HCT116 (cell line): ENCODE results near the gene RAB39A.

ENCODE experiments used
- EGR1 ChIP-seq: IDR thresholded peaks from 2 replicates; pipeline ENCODE4 v1.6.1; 2012; ENCODE audit warnings: low read depth
- POLR2A ChIP-seq: IDR thresholded peaks from 2 replicates; pipeline ENCODE4 v1.7.0; 2011; ENCODE audit warnings: borderline replicate concordance; ENCODE audit not compliant: insufficient read depth, insufficient read length; ENCODE audit errors: extremely low read depth
- POLR2AphosphoS5 ChIP-seq: IDR thresholded peaks from 2 replicates; pipeline ENCODE4 v1.6.1; 2011; ENCODE audit warnings: mild to moderate bottlenecking, low read depth, low read length, moderate library complexity
- YY1 ChIP-seq: IDR thresholded peaks from 2 replicates; pipeline ENCODE4 v1.6.1; 2011; ENCODE audit warnings: low read length, low read depth, moderate library complexity, mild to moderate bottlenecking; ENCODE audit not compliant: insufficient replicate concordance; ENCODE audit errors: extremely low read depth
- ZNF274 ChIP-seq: fragments of 200-500 bp; sonication (Bioruptor generic); IDR thresholded peaks from 2 replicates; pipeline ENCODE4 v1.6.1; 2014; ENCODE audit warnings: mild to moderate bottlenecking, low read depth, low read length, inconsistent platforms
- TF ChIP-seq, protein P1 (sequence below), 3 experiments: fragments of 200-600 bp in 1 of 3; sonication (generic) in 1 of 3; IDR thresholded peaks in 2 of 3; conservative IDR thresholded peaks in 1 of 3; 2 replicates each; pipeline ENCODE4 v1.5.1; 2012 to 2017; ENCODE audit warnings: low read depth in 2 of 3, low read length in 2 of 3, antibody characterized with exemption in 1 of 3, borderline replicate concordance in 1 of 3, control low read depth in 1 of 3, mild to moderate bottlenecking in 1 of 3, mixed read lengths in 1 of 3, mixed run types in 1 of 3, moderate library complexity in 1 of 3; ENCODE audit not compliant: insufficient read depth in 1 of 3

DNA sequence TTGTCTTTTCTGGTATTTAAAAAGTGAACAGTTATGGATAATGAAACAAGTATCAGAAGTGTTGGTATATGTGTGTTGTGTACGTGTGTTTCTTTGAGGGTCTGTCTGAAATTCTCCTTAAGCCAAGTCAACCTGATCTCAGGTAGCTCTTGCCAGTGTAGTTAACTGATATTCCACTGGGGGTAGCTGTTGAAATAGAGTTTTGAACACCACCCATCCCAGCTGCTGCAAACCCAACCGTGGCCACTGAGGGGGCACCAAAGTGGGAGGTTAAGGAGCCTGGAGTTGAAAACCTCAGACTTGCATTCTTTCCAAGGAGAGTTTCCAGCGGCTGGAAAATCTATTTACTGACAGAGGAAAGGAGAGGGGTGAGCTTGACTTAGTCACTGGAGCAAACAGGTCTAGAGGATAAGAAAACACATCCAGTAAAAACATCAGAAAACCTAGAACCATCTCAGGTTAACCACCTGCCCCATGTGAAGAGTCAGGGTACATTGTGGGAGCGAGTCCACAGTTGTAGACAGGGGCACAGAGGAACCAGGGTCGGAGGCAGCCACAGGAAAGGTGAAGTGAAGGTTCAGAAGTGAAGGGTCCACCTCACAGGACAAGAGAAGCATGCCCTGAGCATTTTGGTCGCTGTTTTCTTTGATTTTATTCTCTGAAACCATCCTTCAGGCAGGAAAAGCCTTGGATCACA is 71.7 kb downstream of the RAB39A start:
- TF ChIP-seq, protein P1, sequence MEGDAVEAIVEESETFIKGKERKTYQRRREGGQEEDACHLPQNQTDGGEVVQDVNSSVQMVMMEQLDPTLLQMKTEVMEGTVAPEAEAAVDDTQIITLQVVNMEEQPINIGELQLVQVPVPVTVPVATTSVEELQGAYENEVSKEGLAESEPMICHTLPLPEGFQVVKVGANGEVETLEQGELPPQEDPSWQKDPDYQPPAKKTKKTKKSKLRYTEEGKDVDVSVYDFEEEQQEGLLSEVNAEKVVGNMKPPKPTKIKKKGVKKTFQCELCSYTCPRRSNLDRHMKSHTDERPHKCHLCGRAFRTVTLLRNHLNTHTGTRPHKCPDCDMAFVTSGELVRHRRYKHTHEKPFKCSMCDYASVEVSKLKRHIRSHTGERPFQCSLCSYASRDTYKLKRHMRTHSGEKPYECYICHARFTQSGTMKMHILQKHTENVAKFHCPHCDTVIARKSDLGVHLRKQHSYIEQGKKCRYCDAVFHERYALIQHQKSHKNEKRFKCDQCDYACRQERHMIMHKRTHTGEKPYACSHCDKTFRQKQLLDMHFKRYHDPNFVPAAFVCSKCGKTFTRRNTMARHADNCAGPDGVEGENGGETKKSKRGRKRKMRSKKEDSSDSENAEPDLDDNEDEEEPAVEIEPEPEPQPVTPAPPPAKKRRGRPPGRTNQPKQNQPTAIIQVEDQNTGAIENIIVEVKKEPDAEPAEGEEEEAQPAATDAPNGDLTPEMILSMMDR (IDR thresholded peaks at IDR 0.05 in 2 of 3, conservative IDR thresholded peaks at IDR 0.05 in 1 of 3; ENCODE audit: borderline replicate concordance in 1 of 3, insufficient read depth in 1 of 3, low read depth in 2 of 3, low read length in 2 of 3): peak; percentile 81 to 96 (median 85)
- TF ChIP-seq YY1: peak; percentile 33
- no peak for TF ChIP-seq POLR2A
- no peak for TF ChIP-seq EGR1
- no peak for TF ChIP-seq POLR2AphosphoS5
- no peak for TF ChIP-seq ZNF274
